Measurements from ENCODE around the gene SPATS2. TPM values are rescaled to one million over a fixed set of nuclear protein-coding genes. Genes with fewer than 3 reads are reported as not detected.
A peak's percentile ranks its signal among the peaks of the same experiment; 100 is the strongest.
"Not testable (repeated sequence)": the region's sequence is repeated elsewhere in the genome, so short reads cannot be mapped to it uniquely, and the experiment has no call there.

The SPATS2 gene
- total RNA-seq, 1 donor from 2014 or later: 5.9 TPM

DNA sequence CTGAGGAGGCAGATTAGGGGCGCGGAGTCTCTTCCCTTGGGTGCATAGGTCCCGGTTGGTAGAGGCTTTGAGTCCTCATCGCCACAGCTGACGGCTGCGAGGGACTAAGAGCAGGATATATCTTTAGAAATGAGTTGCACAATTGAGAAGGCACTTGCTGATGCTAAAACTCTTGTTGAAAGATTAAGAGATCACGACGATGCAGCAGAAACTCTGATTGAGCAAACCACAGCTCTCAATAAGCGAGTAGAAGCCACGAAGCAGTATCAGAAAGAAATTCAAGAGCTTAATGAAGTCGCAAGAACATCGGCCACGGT lies 22.1 kb downstream of the SPATS2 start:
- DNase-seq (ENCODE audit: low spot score) (no peak), ATAC-seq (no peak)

DNA sequence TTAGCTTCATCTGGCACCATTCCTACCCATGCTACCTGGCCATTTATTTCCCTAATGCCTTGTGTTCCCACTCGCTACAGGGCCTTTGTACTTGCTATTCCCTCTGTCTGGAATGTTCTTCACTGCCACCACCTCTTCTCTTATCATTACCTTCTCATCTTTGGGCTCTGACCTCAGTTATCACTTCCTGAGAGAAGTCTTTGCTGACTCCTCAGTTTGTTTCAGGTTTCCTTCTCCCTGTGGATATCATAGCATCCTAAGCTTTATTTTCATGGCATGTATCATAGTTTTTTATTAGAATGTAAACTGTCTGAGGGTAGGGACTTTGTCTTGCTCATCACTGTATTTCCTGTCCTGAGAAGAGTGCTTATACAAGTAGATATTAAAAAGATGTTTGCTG lies 29.7 kb downstream of the SPATS2 start:
- DNase-seq (ENCODE audit: low spot score) (no peak), ATAC-seq (no peak)

DNA sequence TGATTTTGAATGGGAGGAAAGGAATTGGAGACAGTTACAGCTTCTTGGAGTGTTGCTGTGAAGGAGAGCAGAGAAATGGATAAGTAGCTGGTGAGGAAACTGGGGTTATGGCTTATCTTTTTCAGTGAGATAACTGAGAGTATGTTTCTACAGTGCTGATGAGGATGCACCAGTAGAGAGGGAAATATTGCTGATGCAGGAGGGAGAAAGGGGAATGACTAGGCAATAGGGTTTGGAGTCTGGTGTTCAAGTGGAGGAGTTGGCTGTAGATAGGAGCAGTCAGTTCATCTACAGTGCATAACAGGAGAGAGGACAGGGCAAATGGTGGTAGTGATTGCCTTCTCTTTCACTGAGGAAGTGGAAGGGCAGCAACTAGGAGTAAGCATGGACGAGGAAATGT lies 33.0 kb downstream of the SPATS2 start:
- ATAC-seq (no peak), DNase-seq (ENCODE audit: low spot score) (no peak)

DNA sequence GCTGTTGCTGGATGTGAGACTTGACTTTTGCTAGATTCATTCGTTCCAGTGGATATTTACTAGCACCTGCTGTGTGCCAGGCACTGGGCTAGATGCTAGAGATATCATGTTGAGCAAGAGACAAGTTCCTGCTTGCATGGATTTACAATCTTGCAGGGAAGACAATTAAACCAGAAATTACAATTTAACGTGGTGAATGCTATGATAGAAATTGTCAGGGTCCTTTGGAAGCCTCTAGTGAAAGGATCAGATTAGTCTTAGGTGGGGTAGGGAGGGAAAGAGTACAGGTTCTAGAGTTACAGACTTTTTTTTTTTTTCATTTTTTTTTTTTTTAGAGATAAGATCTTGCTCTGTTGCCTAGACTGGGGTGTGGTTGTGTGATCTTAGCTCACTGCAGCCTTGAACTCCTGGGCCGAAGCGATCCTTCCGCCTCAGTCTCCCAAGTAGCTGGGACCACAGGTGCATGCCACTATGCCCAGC lies 36.7 kb downstream of the SPATS2 start:
- ATAC-seq (no peak), DNase-seq (ENCODE audit: low spot score) (no peak)

DNA sequence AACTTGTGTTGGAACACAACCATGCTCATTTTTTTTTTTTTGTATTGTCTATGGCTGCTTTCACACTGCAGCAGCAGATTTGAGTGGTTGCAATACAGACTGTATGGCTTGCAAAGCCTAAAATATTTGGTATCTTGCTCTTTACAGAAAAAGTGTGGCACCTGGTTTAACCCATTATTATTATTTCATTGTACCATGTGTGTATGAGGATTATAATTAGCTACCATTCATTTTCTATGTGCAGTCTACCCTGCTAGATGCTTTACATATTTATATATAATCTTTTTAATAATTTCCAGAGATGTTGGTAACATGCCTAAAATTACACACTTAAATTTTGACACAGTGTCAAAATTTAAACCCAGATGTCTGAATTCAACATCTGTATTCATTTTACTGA lies 37.7 kb downstream of the SPATS2 start:
- DNase-seq (ENCODE audit: low spot score) (no peak), ATAC-seq (no peak)

DNA sequence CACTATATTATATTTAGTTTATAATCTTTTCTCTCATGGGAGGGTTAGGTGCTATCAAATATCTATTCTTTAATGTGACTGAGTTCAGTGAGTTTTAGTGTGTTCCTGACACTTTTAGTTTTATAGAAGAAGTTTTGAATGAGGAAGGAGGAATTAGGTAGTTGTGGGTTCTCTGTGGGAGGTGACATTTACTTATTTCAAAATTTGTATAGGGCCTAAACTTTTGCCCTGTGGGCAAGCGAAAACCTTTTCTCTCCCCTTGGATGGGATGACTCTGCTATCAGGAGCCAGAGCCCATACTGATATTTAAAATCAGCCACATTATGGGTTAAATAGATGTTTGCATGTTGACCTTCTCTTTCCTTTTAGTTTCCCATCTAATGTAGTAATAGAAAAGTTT lies 43.6 kb downstream of the SPATS2 start:
- no peak for ATAC-seq
- DNase-seq (ENCODE audit: low spot score): no peak

DNA sequence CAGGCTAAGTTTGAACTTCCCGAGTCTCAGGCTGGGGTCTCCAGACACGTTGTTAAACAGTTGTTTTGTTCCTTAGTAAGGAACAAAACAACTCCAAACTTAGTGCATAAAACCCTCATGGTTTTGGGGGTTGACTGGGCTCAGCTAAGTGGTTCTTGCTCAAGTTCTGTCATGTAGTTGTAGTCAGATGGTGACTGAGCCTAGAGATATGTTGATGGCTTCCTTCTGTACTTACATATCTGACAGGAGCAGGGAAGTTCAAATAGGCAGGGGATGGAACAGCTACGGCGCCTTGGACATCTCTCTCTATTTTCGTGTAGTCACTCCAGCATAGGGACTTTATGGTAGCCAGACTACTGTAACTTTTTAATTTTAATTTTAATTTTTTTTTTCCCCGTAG lies 45.7 kb downstream of the SPATS2 start:
- DNase-seq (ENCODE audit: low spot score) (no peak), ATAC-seq (no peak)

DNA sequence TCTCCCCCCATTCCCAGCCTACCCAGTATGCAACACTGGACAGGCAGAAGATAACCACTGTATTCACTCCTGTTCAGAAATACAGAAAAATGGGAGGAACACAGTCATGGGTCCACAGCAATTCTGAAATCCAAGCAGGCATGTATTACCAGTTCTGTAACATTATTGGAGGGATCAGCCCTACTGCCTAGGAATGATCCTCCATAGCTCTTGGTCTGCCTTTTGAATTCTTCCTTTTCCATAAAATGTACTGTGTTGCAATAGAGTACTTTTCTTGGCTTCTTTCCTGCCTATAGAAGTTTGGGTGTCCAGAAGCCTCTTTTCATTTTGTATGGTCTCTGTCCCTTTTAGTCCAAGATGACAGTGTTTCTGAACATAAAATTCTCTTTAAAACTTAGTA lies 46.5 kb downstream of the SPATS2 start:
- no peak for DNase-seq (ENCODE audit: low spot score)
- no peak for ATAC-seq

DNA sequence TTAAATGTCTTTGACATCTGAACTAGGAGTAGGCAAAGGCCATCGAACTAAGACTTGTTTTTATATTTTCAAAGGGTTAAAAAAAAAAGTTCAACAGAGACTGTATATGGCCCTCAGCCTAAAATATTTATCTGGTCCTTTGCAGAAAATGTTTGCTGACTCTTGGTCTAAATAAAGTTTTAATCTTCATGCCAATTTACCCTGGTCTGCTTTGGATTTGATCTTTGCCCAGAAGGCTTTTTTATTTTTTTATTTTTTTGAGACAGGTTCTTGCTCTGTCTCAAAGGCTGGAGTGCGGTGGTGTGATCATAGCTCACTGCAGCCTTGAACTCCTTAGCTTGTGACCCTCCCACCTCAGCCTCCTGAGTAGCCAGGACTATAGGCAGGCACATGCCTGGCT lies 47.1 kb downstream of the SPATS2 start:
- ATAC-seq (peak; percentile 19), DNase-seq (ENCODE audit: low spot score) (no peak)

DNA sequence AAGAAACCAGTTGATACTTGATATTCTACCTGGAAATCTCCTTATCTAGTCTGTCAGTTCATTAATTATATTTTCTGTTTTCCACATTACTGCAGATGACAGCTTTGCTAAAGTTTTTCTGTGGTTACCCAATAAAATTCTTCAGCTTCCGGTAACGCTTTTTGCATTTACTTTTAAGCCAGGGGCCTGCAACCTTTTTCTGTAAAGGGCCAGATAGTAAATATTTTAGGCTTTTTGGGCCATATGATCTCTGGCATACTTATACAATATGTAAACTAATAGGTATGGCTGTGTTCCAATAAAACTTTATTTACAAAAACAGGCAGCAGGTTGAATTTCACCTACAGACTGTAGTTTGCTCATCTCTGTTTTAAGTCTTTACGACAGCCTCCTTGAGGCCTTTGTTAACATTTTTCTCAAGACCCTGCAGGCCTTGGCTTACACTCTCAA lies 48.3 kb downstream of the SPATS2 start:
- no peak for ATAC-seq
- no peak for DNase-seq (ENCODE audit: low spot score)

DNA sequence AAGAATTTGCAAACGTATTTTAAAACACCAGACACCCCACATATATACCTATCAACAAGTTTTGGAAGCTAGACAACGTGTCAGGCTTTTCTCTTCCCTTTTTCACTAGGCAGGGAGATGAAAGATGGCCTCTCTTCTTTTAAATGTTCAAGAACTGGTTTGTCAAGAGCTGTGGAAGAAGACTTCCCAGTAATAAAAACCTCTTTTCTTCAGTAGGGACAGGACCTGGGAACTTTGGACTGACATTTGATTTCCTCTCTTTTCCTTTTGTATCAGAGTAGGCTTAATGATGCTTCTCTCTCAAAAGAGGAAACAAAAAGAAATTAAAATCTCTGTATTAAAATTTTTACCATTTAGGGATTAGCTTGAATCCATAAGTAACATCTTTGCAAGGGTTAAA lies 49.6 kb downstream of the SPATS2 start:
- ATAC-seq (no peak), DNase-seq (ENCODE audit: low spot score) (no peak)

DNA sequence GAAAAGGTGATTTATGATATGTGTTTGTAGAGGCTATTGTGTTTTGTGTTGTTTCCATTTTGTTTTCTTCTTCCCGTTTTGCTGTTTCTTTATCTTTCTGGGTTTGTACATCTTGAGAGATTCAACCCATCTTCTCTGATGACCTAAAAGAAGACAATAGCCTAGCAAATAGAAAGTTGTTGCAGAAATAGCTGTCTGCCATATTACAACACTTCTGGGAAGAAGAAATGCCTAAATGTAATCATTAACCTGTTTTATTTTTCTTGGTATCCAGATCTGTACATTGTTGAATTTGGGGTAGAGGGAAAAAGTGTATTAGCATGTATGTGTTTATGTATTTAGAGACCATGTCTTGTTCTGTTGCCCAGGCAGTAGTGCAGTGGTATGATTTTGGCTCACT lies 50.3 kb downstream of the SPATS2 start:
- DNase-seq (ENCODE audit: low spot score) (no peak), ATAC-seq (no peak)

DNA sequence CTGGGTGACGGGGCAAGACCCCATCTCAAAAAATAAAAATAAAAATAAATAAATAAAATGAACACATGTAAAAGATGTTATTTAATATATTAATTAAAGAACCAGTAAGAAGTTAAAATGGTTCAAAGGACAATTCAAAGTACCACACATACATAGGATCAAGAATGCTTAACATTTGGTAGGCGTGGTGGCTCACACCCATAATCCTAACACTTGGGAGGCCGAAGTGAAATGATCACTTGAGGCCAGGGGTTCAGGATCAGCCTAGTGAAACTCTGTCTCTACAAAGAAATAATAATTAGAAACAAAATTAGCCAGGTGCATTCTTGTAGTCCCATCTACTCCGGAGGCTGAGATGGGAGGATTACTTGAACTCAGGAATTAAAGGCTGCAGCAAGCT lies 53.3 kb downstream of the SPATS2 start:
- ATAC-seq (no peak), DNase-seq (ENCODE audit: low spot score) (no peak)

DNA sequence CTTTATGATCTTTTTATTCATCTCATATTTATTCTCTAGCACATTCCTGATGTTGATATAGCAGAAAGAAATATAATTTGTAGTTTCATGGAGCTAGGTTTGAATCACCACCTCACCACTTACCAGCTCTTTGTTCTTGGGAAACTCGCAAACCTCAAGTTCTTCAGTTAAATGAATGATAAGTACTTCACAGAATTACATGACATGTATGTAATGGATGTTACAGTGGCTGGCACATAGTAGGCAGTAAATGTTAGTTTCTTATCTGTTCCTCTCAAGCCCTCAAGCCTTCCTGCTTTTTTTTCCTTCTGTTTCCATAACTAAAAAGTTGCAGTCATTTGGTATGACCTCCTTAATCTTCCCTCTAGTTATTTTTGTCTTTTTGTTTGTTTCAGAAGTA lies 54.9 kb downstream of the SPATS2 start:
- ATAC-seq: no peak
- no peak for DNase-seq (ENCODE audit: low spot score)

DNA sequence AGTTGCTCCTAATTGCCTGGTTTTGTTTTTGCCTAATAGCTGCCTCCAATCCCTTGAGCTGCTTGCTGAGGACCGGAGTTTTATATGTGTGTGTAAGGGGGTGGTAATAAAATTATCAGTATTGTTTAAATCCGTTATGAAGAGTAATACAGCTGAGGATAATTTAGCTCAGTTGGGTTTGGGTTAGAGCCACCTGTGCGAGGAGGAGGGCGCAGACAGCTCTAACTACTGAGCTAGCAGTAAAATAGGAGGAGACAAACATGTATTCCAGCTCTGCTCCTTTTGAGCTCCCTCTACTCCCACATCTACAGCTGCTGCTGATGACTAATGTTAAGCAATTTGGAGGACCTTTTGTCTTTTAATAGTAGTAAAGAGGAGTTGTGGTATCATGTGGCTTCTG lies 61.5 kb downstream of the SPATS2 start:
- DNase-seq (ENCODE audit: low spot score) (no peak), ATAC-seq (no peak)

DNA sequence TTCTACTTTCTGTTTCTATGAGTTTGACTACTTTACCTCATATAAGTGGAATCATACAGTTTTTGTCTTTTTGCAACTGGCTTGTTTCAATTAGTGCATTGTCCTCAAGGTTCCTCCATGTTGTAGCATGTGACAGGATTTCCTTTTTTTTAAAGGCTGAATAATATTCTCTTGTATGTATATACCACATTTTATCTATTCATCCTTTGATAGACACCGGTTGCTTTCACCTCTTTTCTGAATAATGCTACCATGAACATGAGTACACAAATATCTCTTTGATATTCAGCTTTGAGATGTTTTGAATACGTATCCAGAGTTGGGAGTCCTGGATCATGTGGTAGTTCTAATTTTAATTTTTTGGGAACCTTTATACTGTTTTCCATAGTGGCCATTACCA lies 65.4 kb downstream of the SPATS2 start:
- ATAC-seq (no peak), DNase-seq (ENCODE audit: low spot score) (no peak)

DNA sequence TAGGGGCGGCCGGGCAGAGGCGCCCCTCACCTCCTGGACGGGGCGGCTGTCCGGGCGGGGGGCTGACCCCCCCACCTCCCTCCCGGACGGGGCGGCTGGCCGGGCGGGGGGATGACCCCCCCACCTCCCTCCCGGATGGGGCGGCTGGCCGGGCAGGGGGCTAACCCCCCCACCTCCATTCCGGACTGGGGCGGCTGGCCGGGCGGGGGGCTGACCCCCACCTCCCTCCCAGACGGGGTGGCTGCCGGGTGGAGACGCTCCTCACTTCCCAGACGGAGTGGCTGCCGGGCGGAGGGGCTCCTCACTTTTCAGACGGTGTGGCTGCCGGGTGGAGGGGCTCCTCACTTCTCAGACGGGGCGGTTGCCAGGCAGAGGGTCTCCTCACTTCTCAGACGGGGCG lies 69.5 kb downstream of the SPATS2 start:
- ATAC-seq; DNase-seq (ENCODE audit: low spot score): not testable (repeated sequence)

DNA sequence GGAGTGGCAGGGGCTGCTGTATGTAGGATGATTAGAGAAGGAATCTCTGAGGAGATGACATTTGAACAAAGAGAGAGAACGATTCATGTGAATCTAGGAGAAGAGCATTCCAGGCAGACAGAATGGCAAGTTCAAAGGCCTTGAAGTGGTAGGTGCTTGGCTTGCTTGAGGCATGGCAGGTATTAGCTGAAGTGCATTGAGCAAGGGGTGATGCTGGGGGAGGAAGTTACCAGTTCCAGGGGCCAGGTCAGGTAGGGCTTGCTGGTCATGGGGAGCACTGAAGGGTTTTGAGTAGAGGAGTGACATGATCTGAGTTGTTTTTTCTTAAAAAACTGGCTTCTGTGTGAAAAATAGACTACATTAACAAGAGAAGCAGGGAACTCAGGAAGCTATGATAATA lies 71.8 kb downstream of the SPATS2 start:
- ATAC-seq (no peak), DNase-seq (ENCODE audit: low spot score) (no peak)

DNA sequence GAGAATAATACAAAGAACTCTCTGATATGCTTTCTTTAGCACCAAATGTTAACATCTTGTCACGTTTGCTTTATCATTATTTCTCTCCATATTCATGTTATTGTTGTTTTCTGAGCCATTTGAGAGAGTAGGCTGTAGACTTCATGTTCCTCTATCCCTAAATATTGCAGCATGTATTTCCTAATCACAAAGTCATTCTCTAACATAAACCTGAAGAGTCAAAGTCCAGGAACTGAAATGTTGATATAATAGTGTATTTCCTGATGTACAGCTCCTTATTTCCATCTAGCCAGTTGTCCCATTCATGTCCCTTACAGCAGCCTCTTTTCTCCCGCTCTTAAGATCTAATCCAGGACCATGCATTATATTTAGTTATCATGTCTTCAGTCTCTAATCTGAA lies 72.8 kb downstream of the SPATS2 start:
- ATAC-seq (peak; percentile 26), DNase-seq (ENCODE audit: low spot score) (no peak)

DNA sequence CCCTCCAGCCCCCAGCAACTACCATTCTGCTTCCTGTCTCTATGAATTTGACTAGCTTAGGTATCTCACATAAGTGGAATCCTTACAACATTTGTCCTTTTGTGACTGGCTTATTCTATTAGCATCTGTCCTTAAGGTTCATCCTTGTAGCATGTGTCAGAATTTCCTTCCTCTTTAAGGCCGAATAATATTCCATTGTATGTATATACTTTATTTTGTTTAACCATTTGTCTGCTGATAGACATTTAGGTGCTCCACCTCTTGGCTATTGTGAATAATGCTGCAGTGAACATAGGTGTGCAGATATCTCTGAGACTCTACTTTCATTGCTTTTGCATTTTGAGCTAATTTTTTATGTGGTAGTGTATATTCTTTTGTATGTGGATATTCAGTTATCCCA lies 75.7 kb downstream of the SPATS2 start:
- no peak for ATAC-seq

DNA sequence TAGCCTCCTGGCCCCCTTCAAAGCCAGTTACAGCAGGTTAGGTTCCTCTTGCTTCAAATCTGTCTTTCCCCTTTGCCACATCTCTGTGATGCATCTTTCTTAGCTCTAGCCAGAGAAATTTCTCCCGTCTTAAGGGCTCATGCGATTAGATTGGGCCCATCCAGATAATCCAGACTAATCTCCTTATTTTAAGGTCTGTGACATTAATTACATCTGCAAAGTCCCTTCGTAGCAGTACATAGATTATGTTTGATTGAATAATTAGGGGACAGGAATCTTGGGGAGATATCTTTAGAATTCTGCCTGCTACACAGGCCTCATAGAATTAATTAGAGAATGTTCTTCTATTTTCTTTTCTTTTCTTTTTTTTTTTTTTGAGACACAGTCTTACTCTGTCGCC lies 79.3 kb downstream of the SPATS2 start:
- DNase-seq (ENCODE audit: low spot score): no peak
- no peak for ATAC-seq

More for the DNA sequence above, 75.7 kb downstream of the SPATS2 start:
- no peak for DNase-seq (ENCODE audit: low spot score)

DNA sequence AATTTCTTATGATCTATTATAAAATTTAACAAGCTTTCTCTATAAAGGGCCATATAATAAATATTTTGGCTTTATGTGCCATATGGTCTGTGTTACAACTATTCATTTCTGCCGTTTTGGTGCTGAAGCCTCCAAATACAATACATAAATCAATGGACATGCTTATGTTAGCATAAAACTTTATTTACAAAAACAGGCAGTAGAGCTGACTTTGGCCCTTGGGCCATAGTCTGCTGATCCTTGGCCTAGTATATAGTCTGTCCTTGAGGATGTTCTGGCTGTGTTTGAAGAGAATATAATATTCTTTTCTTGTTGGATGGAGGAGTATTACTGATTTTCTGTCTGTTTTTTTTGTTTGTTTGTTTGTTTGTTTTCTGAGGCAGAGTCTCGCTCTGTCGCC lies 81.6 kb downstream of the SPATS2 start:
- DNase-seq (ENCODE audit: low spot score): no peak
- no peak for ATAC-seq

DNA sequence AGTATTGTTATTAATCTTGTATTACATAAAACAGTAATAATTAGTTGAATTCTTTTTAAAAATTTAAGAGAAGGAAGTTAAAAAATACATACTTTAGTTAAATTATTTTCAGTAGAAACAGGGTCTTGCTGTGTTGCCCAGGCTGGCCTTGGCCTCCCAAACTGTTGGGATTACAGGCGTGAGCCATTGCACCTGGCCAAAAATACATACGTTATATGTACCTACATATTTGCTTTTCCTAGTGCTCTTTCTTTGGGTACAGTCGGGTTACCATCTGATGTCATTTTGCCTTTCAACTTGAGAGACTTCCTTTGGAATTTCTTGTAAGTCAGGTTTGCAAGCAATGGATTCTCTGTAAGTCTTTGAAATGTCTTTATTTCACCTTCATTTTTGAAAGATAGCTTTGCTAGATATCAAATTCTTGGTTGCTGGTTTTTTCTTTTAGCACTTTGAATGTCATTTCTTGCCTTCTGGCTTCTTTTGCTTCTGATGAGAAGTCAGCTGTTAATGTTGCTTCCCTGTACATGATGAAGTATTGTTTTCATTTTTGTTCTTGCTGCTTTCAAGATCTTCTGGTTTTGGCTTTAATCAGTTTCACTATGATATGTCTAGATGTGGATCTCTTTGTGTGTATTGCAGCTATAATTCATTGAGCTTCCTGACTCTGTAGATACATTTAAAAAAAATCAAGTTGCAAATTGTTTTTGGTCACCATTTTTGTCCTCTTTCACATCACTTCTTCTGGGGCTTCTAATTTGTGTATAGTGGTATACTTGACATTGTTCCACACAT lies 84.4 kb downstream of the SPATS2 start:
- no peak for DNase-seq (ENCODE audit: low spot score)
- no peak for ATAC-seq
